ENCODE data around the gene PTPRM. TPM values are rescaled to one million over a fixed set of nuclear protein-coding genes. Genes with fewer than 3 reads are reported as not detected.

The PTPRM gene
- total and polyA plus RNA-seq, 2 donors (not counting 3 experiments of a cell fraction or from before 2014, with no cell fraction given), result 37.4 to 43.7 TPM

GRCh38 chr18:7727361-7728076, 160.4 kb downstream of the PTPRM start:
- dilution Hi-C loops (cut with MboI; ENCODE audit: extremely low pct_ligation_motif_present, low sequenced_read_pairs), result no loop called here
- no peak overlapping the region for H3K4me3 ChIP-seq (replicated peaks in 1 of 3; ENCODE audit: insufficient read depth in 1 of 3, low read depth in 1 of 3, low read length in 3 of 3)
- H3K9ac ChIP-seq (replicated peaks; ENCODE audit: extremely low read depth, insufficient read depth, low read length), result no peak overlapping the region
- H2AFZ ChIP-seq (ENCODE audit: low read depth, low read length), result no peak overlapping the region
- no TSS peak for BruUV-seq (replicated peaks)
- H3K9me3 ChIP-seq (replicated peaks; ENCODE audit: control insufficient read depth, insufficient read depth, low read length), result no peaks in the 10 kb centered on the region
- no peak for TF ChIP-seq FOS (IDR thresholded peaks at IDR 0.05; ENCODE audit: borderline replicate concordance, insufficient read depth, low read length)
- no peak for TF ChIP-seq GATA2 (IDR thresholded peaks at IDR 0.05; ENCODE audit: insufficient read depth, insufficient read length, low read depth, low read length)
- TF ChIP-seq JUN (IDR thresholded peaks at IDR 0.05; ENCODE audit: borderline replicate concordance, insufficient read depth, insufficient read length, low read depth), result no peak
- no peak for TF ChIP-seq POLR2A (IDR thresholded peaks at IDR 0.05; ENCODE audit: low read depth, low read length)
- TF ChIP-seq CTCF (IDR thresholded peaks at IDR 0.05; ENCODE audit: extremely low read depth in 1 of 2, insufficient read depth in 1 of 2, low read depth in 1 of 2, low read length in 2 of 2), result no peak
- no peak for TF ChIP-seq POLR2AphosphoS5 (IDR thresholded peaks at IDR 0.05; ENCODE audit: insufficient read depth, low read depth, low read length)
- no peak for TF ChIP-seq MYC (IDR thresholded peaks at IDR 0.05; ENCODE audit: low read depth, low read length)
- no peak for TF ChIP-seq EZH2 (IDR thresholded peaks at IDR 0.05; ENCODE audit: borderline replicate concordance, low read depth, low read length, severe bottlenecking)
- TF ChIP-seq, protein P1, sequence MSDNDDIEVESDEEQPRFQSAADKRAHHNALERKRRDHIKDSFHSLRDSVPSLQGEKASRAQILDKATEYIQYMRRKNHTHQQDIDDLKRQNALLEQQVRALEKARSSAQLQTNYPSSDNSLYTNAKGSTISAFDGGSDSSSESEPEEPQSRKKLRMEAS (IDR thresholded peaks at IDR 0.05; ENCODE audit: insufficient read depth, insufficient read length), result no peak
- POLR2A ChIA-PET, result no interaction called here
- CTCF ChIA-PET, result no interaction called here
- no peaks in the 10 kb centered on the region for H3K27me3 ChIP-seq (ENCODE audit: control insufficient read depth in 2 of 2, insufficient read depth in 2 of 2, low read length in 2 of 2)
- no peaks in the 10 kb centered on the region for H3K36me3 ChIP-seq (ENCODE audit: control insufficient read depth in 2 of 2, extremely low read depth in 1 of 2, insufficient read depth in 2 of 2, low read length in 2 of 2)
- no peaks in the 10 kb centered on the region for H3K79me2 ChIP-seq (ENCODE audit: control insufficient read depth, insufficient read depth, low read length)
- H3K4me2 ChIP-seq (ENCODE audit: insufficient read depth, low read length), result no peak overlapping the region
- H4K20me1 ChIP-seq (replicated peaks; ENCODE audit: control insufficient read depth, extremely low read depth, insufficient read depth, low read length), result no peaks in the 10 kb centered on the region
- H3K27ac ChIP-seq (ENCODE audit: insufficient read depth, low read depth, low read length), result no peak overlapping the region
- no peaks in the 10 kb centered on the region for H3K9me1 ChIP-seq (replicated peaks; ENCODE audit: control insufficient read depth, extremely low read depth, insufficient read depth, low read length)
- no peak for DNase-seq (ENCODE audit: low read depth, low spot score)
- FAIRE-seq, result peak; percentile 26
- H3K4me1 ChIP-seq (ENCODE audit: control insufficient read depth, extremely low read depth, insufficient read depth, low read length), result no peaks in the 10 kb centered on the region
- intact Hi-C loops (cut with micrococcal nuclease), result no loop called here

Data from endothelial cell of umbilical vein (primary cell).